HepG2 (cell line): ENCODE measurements around the gene ZNF845. TPM values are rescaled to one million over a fixed set of nuclear protein-coding genes. Genes with fewer than 3 reads are reported as not detected.

Experiments
- ATAC-seq: fragments of 200-7000 bp; cut with Tn5 transposase; 3 replicates; pipeline ENCODE4 v1.9.1; 2020; ENCODE audit warnings: mild to moderate bottlenecking, moderate library complexity
- BruUV-seq: library from RNA; stranded (reverse); fragments of 400-500 nt; replicated peaks from 2 replicates; lab custom pipeline; 2021; lab: Mats Ljungman, UMichigan
- CTCF ChIA-PET: fragments of 300-600 bp; formaldehyde crosslinking; extraction: SDS; loops from one replicate; lab custom pipeline; 2021; ENCODE audit warnings: low total read pairs, inconsistent platforms, low intra/inter-chr PET ratio; lab: Yijun Ruan, JAX
- POLR2A ChIA-PET: fragments of 350-600 bp; sonication (Branson Sonifier 250); formaldehyde crosslinking; loops from one replicate; lab custom pipeline; 2020; ENCODE audit warnings: antibody characterized with exemption, inconsistent platforms; lab: Yijun Ruan, JAX
- DNase-seq: peaks from one replicate; pipeline ENCODE4 v3.0.0-alpha.2; 2015; ENCODE audit warnings: low spot score
- FAIRE-seq: peaks from 3 replicates; lab custom pipeline; 2011; peaks lifted over from hg19 to GRCh38; lab: Jason Lieb, UNC
- H2AFZ ChIP-seq: one replicate; pipeline ENCODE4 v1.6.1; 2011; ENCODE audit warnings: low read length, inconsistent platforms
- H3K27ac ChIP-seq: fragments of 300-600 bp; 3 replicates; pipeline ENCODE4 v1.8.0; 2011; ENCODE audit warnings: mixed run types, mild to moderate bottlenecking, mixed read lengths, low read length, inconsistent platforms; ENCODE audit not compliant: insufficient read depth; ENCODE audit errors: extremely low read length
- H3K27me3 ChIP-seq, 2 experiments: fragments of 200-600 bp in 1 of 2; 2 replicates in 1 of 2; 3 replicates in 1 of 2; pipeline versions ENCODE4 v1.6.0 to v1.8.0; 2011; ENCODE audit warnings: low read length in 2 of 2, mild to moderate bottlenecking in 2 of 2, moderate library complexity in 2 of 2, inconsistent platforms in 1 of 2; ENCODE audit not compliant: insufficient read depth in 2 of 2, control insufficient read depth in 1 of 2
- H3K36me3 ChIP-seq, 2 experiments: fragments of 200-600 bp in 1 of 2; replicated peaks in 1 of 2; 2 replicates in 1 of 2; 3 replicates in 1 of 2; pipeline versions ENCODE4 v1.5.1 to v1.8.0; 2011; ENCODE audit warnings: low read length in 2 of 2, inconsistent platforms in 1 of 2; ENCODE audit not compliant: insufficient read depth in 2 of 2, control insufficient read depth in 1 of 2
- H3K4me1 ChIP-seq: 2 replicates; pipeline ENCODE4 v1.5.1; 2012; ENCODE audit warnings: low read length, inconsistent platforms; ENCODE audit not compliant: insufficient read depth
- H3K4me2 ChIP-seq: 2 replicates; pipeline ENCODE4 v1.6.0; 2011; ENCODE audit warnings: low read depth, low read length, inconsistent platforms
- H3K4me3 ChIP-seq, 3 experiments: fragments of 200-600 bp in 1 of 3; sonication (generic), shearing (Covaris generic) in 1 of 3; replicated peaks in 1 of 3; 2 replicates each; pipeline ENCODE4 v1.5.1; 2011 to 2016; ENCODE audit warnings: low read length in 3 of 3, inconsistent platforms in 2 of 3, low read depth in 2 of 3, mild to moderate bottlenecking in 2 of 3, control low read depth in 1 of 3, mixed read lengths in 1 of 3; ENCODE audit not compliant: insufficient read depth in 1 of 3
- H3K79me2 ChIP-seq: one replicate; pipeline ENCODE4 v1.6.1; 2011; ENCODE audit warnings: low read length, inconsistent platforms; ENCODE audit not compliant: insufficient read depth
- H3K9ac ChIP-seq: 2 replicates; pipeline ENCODE4 v1.6.0; 2011; ENCODE audit warnings: mild to moderate bottlenecking, low read depth, low read length, inconsistent platforms; ENCODE audit not compliant: insufficient read depth
- H3K9me3 ChIP-seq: 2 replicates; pipeline ENCODE4 v1.5.1; 2012; ENCODE audit warnings: mild to moderate bottlenecking, low read length
- H4K20me1 ChIP-seq: 2 replicates; pipeline ENCODE4 v1.6.0; 2011; ENCODE audit warnings: inconsistent platforms, mild to moderate bottlenecking, low read length, moderate library complexity; ENCODE audit not compliant: insufficient read depth
- ADNP ChIP-seq: sonication (generic); formaldehyde crosslinking; IDR thresholded peaks from 2 replicates; pipeline ENCODE4 v1.4.0; 2020; ENCODE audit warnings: missing genetic modification reagents
- HNRNPLL ChIP-seq: fragments of 200-400 bp; formaldehyde crosslinking; IDR thresholded peaks from 2 replicates; pipeline ENCODE4 v1.6.1; 2017; ENCODE audit warnings: mild to moderate bottlenecking, low read depth, low read length; ENCODE audit not compliant: poor library complexity, severe bottlenecking
- PRDM4 ChIP-seq: sonication (generic); formaldehyde crosslinking; IDR thresholded peaks from 2 replicates; pipeline ENCODE4 v1.9.0; 2021; ENCODE audit warnings: missing genetic modification reagents, borderline replicate concordance
- TAF1 ChIP-seq: sonication (generic); formaldehyde crosslinking; IDR thresholded peaks from 2 replicates; pipeline ENCODE4 v1.4.0; 2020; ENCODE audit warnings: missing genetic modification reagents
- ZBED4 ChIP-seq: sonication (generic); formaldehyde crosslinking; IDR thresholded peaks from 2 replicates; pipeline ENCODE4 v1.4.0; 2020; ENCODE audit warnings: missing genetic modification reagents, borderline replicate concordance
- ZFP41 ChIP-seq: sonication (generic); formaldehyde crosslinking; IDR thresholded peaks from 2 replicates; pipeline ENCODE4 v1.4.0; 2020; ENCODE audit warnings: mild to moderate bottlenecking, missing genetic modification reagents, borderline replicate concordance
- ZFY ChIP-seq: sonication (generic); formaldehyde crosslinking; IDR thresholded peaks from 2 replicates; pipeline ENCODE4 v1.4.0; 2020; ENCODE audit warnings: missing genetic modification reagents
- ZNF260 ChIP-seq: sonication (generic); formaldehyde crosslinking; IDR thresholded peaks from 2 replicates; pipeline ENCODE4 v1.4.0; 2020; ENCODE audit warnings: missing genetic modification reagents, low read depth, mild to moderate bottlenecking, borderline replicate concordance
- ZNF740 ChIP-seq: sonication (generic); formaldehyde crosslinking; IDR thresholded peaks from 2 replicates; pipeline ENCODE4 v1.4.0; 2020; ENCODE audit warnings: missing genetic modification reagents
- WGBS: methylation state at CpG from one replicate; pipeline ENCODE4 v1.1.6; 2017; ENCODE audit warnings: low lambda C conversion rate; 5-methylcytosine and 5-hydroxymethylcytosine counted together
- in situ Hi-C: cut with HindIII; loops from 2 replicates; pipeline ENCODE4 v1.10.0; 2017; ENCODE audit warnings: low pct_unique_long_range_greater_than_20kb; ENCODE audit not compliant: extremely low pct_ligation_motif_present
- intact Hi-C: fragments of 100-400 bp; cut with micrococcal nuclease; formaldehyde crosslinking; loops from one replicate; pipeline ENCODE4 v1.10.0; 2022; ENCODE audit not compliant: unreplicated experiment
- polyA plus RNA-seq, 8 experiments: library from polyadenylated mRNA; depleted of rRNA in 3 of 8; stranded (reverse) in 7 of 8; unstranded in 1 of 8; fragments of >200 nt; fragmentation: Illumina TruSeq in 4 of 8; extraction: Trizol in 4 of 8; gene quantifications; 2 replicates each; pipeline versions ENCODE4 v1.2.1 to v1.2.3, GENCODE V29; 2011 to 2016; ENCODE audit warnings: low read depth in 4 of 8, missing spikeins in 1 of 8, mixed read lengths in 1 of 8; ENCODE audit not compliant: insufficient read depth in 1 of 8
- total RNA-seq, 5 experiments: library from RNA; depleted of rRNA; stranded (reverse); fragments of >200 nt; fragmentation: Illumina TruSeq; extraction: Trizol; gene quantifications; 2 replicates each; pipeline ENCODE4 v1.2.3, GENCODE V29; 2016; ENCODE audit warnings: low read depth in 1 of 5
- TF ChIP-seq, protein P1 (sequence below): IDR thresholded peaks from 2 replicates; pipeline ENCODE4 v1.6.1; 2016; ENCODE audit warnings: low read depth, missing genetic modification reagents, missing compliant biosample characterization

The ZNF845 gene
- total and polyA plus RNA-seq, 2 of the 13 experiments (the other 11 are each of a cell fraction or from before 2014, with no cell fraction given) = 1.7 to 9.6 TPM

GRCh38 chr19:53332484-53332883 is 1.1 kb upstream of the ZNF845 start:
- Histone ChIP-seq H3K9me3 (peaks cover 17% of the 10 kb centered on the region), H3K4me1 (peaks cover 6% of the 10 kb centered on the region; the same call in 1 of the 2 replicates), H3K27ac (no peak overlapping the region), H3K79me2 (no peaks in the 10 kb centered on the region), H4K20me1 (no peaks in the 10 kb centered on the region), H3K4me3 (peak overlapping the region in 1 of 3 experiments; percentile 85; a peak in 1 of 6 replicates), H3K9ac (no peak overlapping the region), H3K4me2 (peak overlapping the region; percentile 87), H3K36me3 (no peaks in the 10 kb centered on the region), H3K27me3 (no peaks in the 10 kb centered on the region; a peak in 1 of 5 replicates), H2AFZ (no peak overlapping the region)
- TF ChIP-seq HNRNPLL = no peak
- no peak for TF ChIP-seq TAF1 (CRISPR knock-in tag)
- TF ChIP-seq ZFP41 (CRISPR knock-in tag) = no peak
- TF ChIP-seq ZFY = no peak
- TF ChIP-seq ZNF740 = no peak
- no peak for TF ChIP-seq ZNF260
- no peak for TF ChIP-seq PRDM4 (CRISPR knock-in tag)
- no peak for TF ChIP-seq ADNP (CRISPR knock-in tag)
- TF ChIP-seq, protein P1, sequence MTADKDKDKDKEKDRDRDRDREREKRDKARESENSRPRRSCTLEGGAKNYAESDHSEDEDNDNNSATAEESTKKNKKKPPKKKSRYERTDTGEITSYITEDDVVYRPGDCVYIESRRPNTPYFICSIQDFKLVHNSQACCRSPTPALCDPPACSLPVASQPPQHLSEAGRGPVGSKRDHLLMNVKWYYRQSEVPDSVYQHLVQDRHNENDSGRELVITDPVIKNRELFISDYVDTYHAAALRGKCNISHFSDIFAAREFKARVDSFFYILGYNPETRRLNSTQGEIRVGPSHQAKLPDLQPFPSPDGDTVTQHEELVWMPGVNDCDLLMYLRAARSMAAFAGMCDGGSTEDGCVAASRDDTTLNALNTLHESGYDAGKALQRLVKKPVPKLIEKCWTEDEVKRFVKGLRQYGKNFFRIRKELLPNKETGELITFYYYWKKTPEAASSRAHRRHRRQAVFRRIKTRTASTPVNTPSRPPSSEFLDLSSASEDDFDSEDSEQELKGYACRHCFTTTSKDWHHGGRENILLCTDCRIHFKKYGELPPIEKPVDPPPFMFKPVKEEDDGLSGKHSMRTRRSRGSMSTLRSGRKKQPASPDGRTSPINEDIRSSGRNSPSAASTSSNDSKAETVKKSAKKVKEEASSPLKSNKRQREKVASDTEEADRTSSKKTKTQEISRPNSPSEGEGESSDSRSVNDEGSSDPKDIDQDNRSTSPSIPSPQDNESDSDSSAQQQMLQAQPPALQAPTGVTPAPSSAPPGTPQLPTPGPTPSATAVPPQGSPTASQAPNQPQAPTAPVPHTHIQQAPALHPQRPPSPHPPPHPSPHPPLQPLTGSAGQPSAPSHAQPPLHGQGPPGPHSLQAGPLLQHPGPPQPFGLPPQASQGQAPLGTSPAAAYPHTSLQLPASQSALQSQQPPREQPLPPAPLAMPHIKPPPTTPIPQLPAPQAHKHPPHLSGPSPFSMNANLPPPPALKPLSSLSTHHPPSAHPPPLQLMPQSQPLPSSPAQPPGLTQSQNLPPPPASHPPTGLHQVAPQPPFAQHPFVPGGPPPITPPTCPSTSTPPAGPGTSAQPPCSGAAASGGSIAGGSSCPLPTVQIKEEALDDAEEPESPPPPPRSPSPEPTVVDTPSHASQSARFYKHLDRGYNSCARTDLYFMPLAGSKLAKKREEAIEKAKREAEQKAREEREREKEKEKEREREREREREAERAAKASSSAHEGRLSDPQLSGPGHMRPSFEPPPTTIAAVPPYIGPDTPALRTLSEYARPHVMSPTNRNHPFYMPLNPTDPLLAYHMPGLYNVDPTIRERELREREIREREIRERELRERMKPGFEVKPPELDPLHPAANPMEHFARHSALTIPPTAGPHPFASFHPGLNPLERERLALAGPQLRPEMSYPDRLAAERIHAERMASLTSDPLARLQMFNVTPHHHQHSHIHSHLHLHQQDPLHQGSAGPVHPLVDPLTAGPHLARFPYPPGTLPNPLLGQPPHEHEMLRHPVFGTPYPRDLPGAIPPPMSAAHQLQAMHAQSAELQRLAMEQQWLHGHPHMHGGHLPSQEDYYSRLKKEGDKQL (CRISPR knock-in tag) = no peak
- no peak for TF ChIP-seq ZBED4
- BruUV-seq = no TSS peak
- intact Hi-C loops (no loop called here), in situ Hi-C loops (no loop called here)
- FAIRE-seq = no peak
- POLR2A ChIA-PET = interaction anchor here (1.1 kb wide), 1 partner anchor 805 kb away, joined by 3 read pairs; the partner anchor contains the start of gene CNOT3
- ATAC-seq = no peak
- 88% methylated on average over 14 of the region's 14 CpGs for WGBS
- CTCF ChIA-PET = no interaction called here
- no peak for DNase-seq
